SK-N-SH (cell line): ENCODE data around the gene VAV1.

Source experiments
- CHD2 ChIP-seq: fragments of 150-350 bp; IDR thresholded peaks from 2 replicates; pipeline ENCODE4 v1.6.1; 2018; ENCODE audit warnings: low read length; ENCODE audit not compliant: partially characterized antibody
- FOXJ3 ChIP-seq: sonication (generic); formaldehyde crosslinking; IDR thresholded peaks from 2 replicates; pipeline ENCODE4 v1.5.1; 2020; ENCODE audit warnings: mild to moderate bottlenecking, missing genetic modification reagents
- FOXM1 ChIP-seq: IDR thresholded peaks from 2 replicates; pipeline ENCODE4 v1.4.0; 2012; ENCODE audit warnings: low read depth, mild to moderate bottlenecking
- MEF2A ChIP-seq: IDR thresholded peaks from 2 replicates; pipeline ENCODE4 v1.4.0; 2012; ENCODE audit warnings: low read depth, borderline replicate concordance
- MXI1 ChIP-seq: IDR thresholded peaks from 2 replicates; pipeline ENCODE4 v1.6.1; 2012; ENCODE audit warnings: mild to moderate bottlenecking, low read depth, low read length, improper control_type of control experiment
- RAD21 ChIP-seq: IDR thresholded peaks from 2 replicates; pipeline ENCODE4 v1.6.1; 2012; ENCODE audit warnings: mild to moderate bottlenecking, low read length
- SIN3A ChIP-seq: IDR thresholded peaks from 2 replicates; pipeline ENCODE4 v1.6.1; 2012; ENCODE audit warnings: low read depth, mild to moderate bottlenecking, low read length, moderate library complexity, borderline replicate concordance
- TAF1 ChIP-seq: IDR thresholded peaks from 2 replicates; pipeline ENCODE4 v1.6.1; 2012; ENCODE audit warnings: low read depth, mild to moderate bottlenecking, low read length, moderate library complexity, borderline replicate concordance
- TEAD4 ChIP-seq: IDR thresholded peaks from 2 replicates; pipeline ENCODE4 v1.4.0; 2012; ENCODE audit warnings: mild to moderate bottlenecking, borderline replicate concordance; ENCODE audit not compliant: insufficient read depth
- YY1 ChIP-seq: IDR thresholded peaks from 2 replicates; pipeline ENCODE4 v1.4.0; 2012; ENCODE audit warnings: low read depth, mild to moderate bottlenecking
- TF ChIP-seq, protein P1 (sequence below): fragments of 200-600 bp; sonication (generic); IDR thresholded peaks from 2 replicates; pipeline ENCODE4 v1.6.1; 2017; ENCODE audit warnings: antibody characterized with exemption, mild to moderate bottlenecking, moderate library complexity
- TF ChIP-seq, protein P2 (sequence below): IDR thresholded peaks from 2 replicates; pipeline ENCODE4 v1.4.0; 2012; ENCODE audit warnings: low read depth, borderline replicate concordance

GRCh38 chr19:6736917-6737283, 35.6 kb upstream of the VAV1 start:
- TF ChIP-seq MXI1 (no peak), TAF1 (no peak), FOXJ3 (CRISPR knock-in tag) (no peak), RAD21 (no peak), TEAD4 (no peak), CHD2 (no peak), YY1 (no peak), FOXM1 (no peak), SIN3A (no peak), MEF2A (no peak)
- TF ChIP-seq, protein P1, sequence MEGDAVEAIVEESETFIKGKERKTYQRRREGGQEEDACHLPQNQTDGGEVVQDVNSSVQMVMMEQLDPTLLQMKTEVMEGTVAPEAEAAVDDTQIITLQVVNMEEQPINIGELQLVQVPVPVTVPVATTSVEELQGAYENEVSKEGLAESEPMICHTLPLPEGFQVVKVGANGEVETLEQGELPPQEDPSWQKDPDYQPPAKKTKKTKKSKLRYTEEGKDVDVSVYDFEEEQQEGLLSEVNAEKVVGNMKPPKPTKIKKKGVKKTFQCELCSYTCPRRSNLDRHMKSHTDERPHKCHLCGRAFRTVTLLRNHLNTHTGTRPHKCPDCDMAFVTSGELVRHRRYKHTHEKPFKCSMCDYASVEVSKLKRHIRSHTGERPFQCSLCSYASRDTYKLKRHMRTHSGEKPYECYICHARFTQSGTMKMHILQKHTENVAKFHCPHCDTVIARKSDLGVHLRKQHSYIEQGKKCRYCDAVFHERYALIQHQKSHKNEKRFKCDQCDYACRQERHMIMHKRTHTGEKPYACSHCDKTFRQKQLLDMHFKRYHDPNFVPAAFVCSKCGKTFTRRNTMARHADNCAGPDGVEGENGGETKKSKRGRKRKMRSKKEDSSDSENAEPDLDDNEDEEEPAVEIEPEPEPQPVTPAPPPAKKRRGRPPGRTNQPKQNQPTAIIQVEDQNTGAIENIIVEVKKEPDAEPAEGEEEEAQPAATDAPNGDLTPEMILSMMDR, result peak; percentile 24
- TF ChIP-seq, protein P2, sequence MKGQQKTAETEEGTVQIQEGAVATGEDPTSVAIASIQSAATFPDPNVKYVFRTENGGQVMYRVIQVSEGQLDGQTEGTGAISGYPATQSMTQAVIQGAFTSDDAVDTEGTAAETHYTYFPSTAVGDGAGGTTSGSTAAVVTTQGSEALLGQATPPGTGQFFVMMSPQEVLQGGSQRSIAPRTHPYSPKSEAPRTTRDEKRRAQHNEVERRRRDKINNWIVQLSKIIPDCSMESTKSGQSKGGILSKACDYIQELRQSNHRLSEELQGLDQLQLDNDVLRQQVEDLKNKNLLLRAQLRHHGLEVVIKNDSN, result no peak
